ENCODE measurements around the gene PCIF1.
A peak's percentile ranks its signal among the peaks of the same experiment; 100 is the strongest.

Gene PCIF1

DNA sequence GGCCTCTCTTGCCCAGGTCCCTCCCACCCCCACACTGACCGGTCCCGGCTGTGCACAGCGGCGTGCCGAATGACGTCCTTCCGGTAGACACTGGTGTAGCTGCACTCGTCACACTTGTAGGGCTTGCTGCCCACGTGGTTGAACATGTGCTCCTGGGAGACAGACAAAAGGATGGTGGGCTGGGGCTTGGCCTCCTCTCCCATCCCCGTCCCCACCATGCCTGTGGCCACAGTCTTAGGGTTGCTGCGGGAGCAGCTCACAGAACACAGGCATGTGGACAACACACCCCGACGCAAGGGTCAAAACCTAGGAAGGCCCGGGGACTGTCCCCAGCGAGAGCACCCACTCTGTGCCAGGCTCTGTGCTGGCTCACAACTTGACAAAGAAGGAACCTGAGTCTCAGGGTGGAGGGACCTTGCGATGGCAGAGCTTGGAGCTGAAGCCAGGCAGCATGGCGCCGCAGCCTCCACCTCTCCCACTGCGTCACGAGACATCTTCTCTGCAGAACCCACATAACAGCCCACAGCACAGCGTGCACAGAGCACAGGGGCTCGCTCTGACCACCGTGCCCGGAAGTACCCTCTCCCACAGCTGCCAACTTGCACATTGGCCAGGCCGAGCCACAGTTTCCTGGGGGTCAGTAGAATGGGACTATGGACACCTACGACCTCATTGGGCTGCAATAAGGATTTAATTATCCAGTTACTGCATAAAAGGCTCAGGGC lies 27.7 kb downstream of the PCIF1 start:
- Histone ChIP-seq H3K9ac (no peak overlapping the region), H3K27me3 (no peaks in the 10 kb centered on the region), H3K4me1 (peaks cover 11 to 23% (median 16%) of the 10 kb centered on the region in 10 experiments), H3K36me3 (peaks cover 90 to 99% (median 96%) of the 10 kb centered on the region in 11 experiments), H3K9me3 (replicated peaks in 1 of 11) (peaks cover 0 to 6% (median 0%) of the 10 kb centered on the region in 11 experiments; a peak in 1 of 22 replicates), H3K27ac (no peak overlapping the region), H4K20me1 (peaks cover 0 to 54% (median 28%) of the 10 kb centered on the region in 11 experiments; a peak in 18 of 22 replicates), H3K4me2 (no peak overlapping the region), H3K4me3 (no peak overlapping the region)
- no peak for TF ChIP-seq Cebpa-rat (IDR thresholded peaks at IDR 0.05)

DNA sequence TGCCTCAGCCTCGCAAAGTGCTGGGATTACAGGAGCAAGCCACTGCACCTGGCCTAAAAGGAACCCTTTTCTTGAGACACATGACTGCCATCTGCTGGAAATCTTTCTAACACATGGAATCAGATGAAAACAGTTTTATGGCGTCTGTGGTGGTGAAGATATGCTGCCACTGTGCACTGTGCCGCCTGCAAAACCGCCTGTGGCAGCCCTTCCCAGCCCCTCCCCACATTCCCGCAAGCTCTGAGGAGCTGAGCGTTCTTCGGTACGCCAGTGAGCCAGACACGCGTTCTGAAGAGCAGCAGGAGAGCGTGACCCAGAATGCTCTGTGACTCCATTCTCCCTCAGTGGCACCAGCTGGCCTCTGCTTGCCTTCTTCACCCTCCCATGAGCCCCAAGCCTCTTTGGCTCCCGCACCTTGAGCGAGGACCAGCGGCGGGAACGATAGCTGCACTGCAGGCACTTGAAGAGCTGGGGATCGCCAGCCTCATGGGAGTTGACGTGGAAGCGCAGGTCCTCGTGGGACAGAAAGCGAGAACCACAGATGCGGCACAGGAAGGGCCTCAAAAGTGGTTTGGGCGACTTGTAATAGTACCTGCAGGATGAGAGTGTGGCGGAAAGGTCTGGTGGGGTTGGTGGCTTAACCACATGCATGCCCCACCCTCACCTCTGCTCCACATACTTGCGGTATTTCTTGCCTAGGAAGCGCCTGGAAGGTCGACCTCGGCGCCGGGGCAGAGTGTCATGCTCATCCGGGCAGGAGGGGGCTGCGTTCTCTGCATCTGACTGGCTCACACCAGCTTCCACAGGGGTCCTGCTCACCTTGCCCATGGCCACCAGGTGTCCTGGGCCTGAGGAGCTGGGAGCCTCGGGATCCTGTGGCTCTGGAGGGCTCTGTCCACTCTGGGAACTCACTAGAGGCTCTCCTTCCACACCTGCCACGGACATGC lies 28.8 kb downstream of the PCIF1 start:
- Histone ChIP-seq H3K9me3 (replicated peaks in 1 of 11) (peaks cover 0 to 6% (median 0%) of the 10 kb centered on the region in 11 experiments; a peak in 1 of 22 replicates), H3K27ac (peak overlapping the region in 2 of 11 experiments; percentile 1; a peak in 2 of 22 replicates), H3K9ac (peak overlapping the region in 10 of 11 experiments; percentile 18 to 68 (median 37); a peak in 16 of 22 replicates), H4K20me1 (peaks cover 10 to 61% (median 33%) of the 10 kb centered on the region in 11 experiments; a peak in 20 of 22 replicates), H3K36me3 (peaks cover 90 to 99% (median 96%) of the 10 kb centered on the region in 11 experiments), H3K27me3 (no peaks in the 10 kb centered on the region), H3K4me1 (peaks cover 11 to 23% (median 18%) of the 10 kb centered on the region in 10 experiments), H3K4me2 (peak overlapping the region; percentile 27 to 92 (median 70)), H3K4me3 (peak overlapping the region in 1 of 10 experiments; percentile 29; a peak in 1 of 20 replicates)
- TF ChIP-seq Cebpa-rat (IDR thresholded peaks at IDR 0.05), result no peak

DNA sequence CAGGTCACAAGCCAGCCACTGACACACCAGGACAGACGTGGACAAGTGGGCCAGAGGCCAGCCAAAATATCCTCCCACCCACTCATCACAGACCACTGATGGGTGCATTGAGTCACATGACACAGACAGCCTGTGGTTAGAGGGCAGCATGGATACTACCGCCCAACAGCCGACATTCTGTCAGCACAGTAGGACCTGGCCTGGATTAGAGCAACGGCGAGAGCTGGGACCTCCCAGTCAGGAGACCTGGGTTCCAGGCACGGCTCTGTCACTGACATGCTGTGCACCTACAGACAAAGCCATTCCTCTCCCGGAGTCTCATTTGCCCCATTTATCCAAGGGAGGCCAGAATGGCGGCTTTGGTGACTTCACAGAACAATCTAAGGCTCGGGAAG lies 29.5 kb downstream of the PCIF1 start:
- Histone ChIP-seq H3K27me3 (no peaks in the 10 kb centered on the region), H3K27ac (peak overlapping the region in 1 of 11 experiments; percentile 1; a peak in 1 of 22 replicates), H4K20me1 (peaks cover 15 to 62% (median 40%) of the 10 kb centered on the region in 11 experiments; a peak in 20 of 22 replicates), H3K4me2 (peak overlapping the region; percentile 27 to 92 (median 70); a peak in 21 of 22 replicates), H3K9ac (peak overlapping the region in 10 of 11 experiments; percentile 18 to 68 (median 37); a peak in 16 of 22 replicates), H3K4me3 (0 out of 20 replicates have a peak overlapping the region, but pooled peaks of 1 of the 10 experiments have one; percentile 29), H3K4me1 (peaks cover 15 to 27% (median 21%) of the 10 kb centered on the region in 10 experiments), H3K9me3 (replicated peaks in 1 of 11) (peaks cover 0 to 4% (median 0%) of the 10 kb centered on the region in 11 experiments; a peak in 1 of 22 replicates), H3K36me3 (peaks cover 90 to 99% (median 96%) of the 10 kb centered on the region in 11 experiments)
- TF ChIP-seq Cebpa-rat (IDR thresholded peaks at IDR 0.05), result no peak

DNA sequence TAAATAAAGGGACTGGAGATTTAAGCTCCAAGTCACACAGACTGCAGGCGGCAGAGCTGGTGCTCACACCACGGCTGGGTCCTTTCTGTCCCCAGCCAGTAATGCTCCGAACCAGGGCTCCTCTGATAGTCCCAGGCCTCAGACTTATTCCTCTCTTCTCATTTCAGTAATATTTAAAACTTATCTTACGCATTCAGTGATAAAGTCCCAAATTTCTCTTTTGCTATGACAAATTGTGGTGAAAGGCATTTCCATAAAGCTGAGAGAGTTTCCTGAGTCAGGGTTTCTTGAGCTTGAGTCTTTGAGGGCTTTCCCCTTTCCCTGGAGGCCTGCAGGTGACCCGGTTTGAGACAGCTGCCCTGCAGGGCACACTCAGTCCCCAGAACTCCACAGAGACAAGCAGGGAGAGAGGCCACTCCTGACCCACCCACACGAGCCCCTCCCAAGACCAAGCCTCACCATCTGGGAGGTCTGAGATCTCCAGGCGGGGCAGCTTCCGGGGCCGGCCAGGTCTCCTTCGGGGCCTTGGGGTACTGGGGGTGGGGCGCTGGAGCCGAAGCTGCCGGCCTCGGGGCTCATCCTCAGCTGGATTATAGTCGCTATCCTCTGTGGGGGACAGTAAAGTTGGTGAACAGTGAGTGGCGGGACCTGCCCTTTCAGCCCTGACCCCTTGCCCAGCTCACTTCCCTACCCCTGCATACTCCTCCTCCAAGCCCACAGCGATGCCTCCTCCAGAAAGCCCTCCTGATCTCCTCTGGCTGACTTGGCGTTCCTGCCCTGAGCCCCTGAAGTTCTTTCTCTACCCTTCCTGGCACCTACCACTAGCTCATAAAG lies 30.9 kb downstream of the PCIF1 start:
- no peaks in the 10 kb centered on the region for H3K27me3 ChIP-seq
- H3K9ac ChIP-seq, result peak overlapping the region in 5 of 11 experiments; percentile 5 to 48 (median 26); a peak in 3 of 22 replicates

DNA sequence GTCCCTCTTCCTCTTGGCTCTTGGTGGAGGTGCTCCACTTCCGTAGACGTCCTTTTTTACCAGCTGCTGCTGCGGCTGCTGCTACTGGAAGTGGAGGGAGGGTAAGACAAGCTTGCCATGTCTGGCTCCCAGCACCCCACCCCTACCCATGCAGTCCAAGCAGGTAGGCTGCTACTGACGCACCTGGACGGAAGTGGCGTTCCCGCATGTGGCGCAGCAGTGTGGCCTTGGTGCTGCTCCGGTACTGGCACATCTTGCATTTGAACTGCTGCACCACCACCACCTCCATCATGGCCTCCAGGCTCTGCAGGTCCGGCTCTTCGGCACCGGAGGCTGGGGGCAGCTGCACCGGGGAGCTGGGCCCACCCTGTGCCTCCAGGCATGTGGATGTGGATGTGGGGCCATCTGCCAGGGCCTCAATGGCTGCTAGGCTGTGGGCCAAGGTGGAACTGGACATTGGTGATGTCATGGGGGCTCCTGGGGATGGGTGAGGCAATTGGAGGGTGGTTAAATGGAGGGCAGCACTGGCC lies 33.1 kb downstream of the PCIF1 start:
- no peak overlapping the region for H3K4me3 ChIP-seq
- H3K27ac ChIP-seq, result 0 out of 22 replicates have a peak overlapping the region, but pooled peaks of 1 of the 11 experiments have one; percentile 30
- H3K9me3 ChIP-seq (replicated peaks in 1 of 11), result no peaks in the 10 kb centered on the region; a peak in 2 of 22 replicates
- H4K20me1 ChIP-seq, result peaks cover 21 to 72% (median 46%) of the 10 kb centered on the region in 11 experiments; a peak in 20 of 22 replicates
- peaks cover 38 to 50% (median 41%) of the 10 kb centered on the region in 10 experiments for H3K4me1 ChIP-seq
- no peaks in the 10 kb centered on the region for H3K27me3 ChIP-seq
- H3K4me2 ChIP-seq, result no peak overlapping the region
- no peak for TF ChIP-seq Cebpa-rat (IDR thresholded peaks at IDR 0.05)
- H3K9ac ChIP-seq, result peak overlapping the region in 2 of 11 experiments; percentile 29 to 33; a peak in 1 of 22 replicates
- H3K36me3 ChIP-seq, result peaks cover 60 to 70% (median 66%) of the 10 kb centered on the region in 11 experiments

More for the DNA sequence above, 30.9 kb downstream of the PCIF1 start:
- peaks cover 27 to 41% (median 33%) of the 10 kb centered on the region in 10 experiments for H3K4me1 ChIP-seq
- H3K4me3 ChIP-seq, result no peak overlapping the region
- no peak for TF ChIP-seq Cebpa-rat (IDR thresholded peaks at IDR 0.05)
- H4K20me1 ChIP-seq, result peaks cover 21 to 76% (median 47%) of the 10 kb centered on the region in 11 experiments; a peak in 20 of 22 replicates
- H3K4me2 ChIP-seq, result no peak overlapping the region
- no peaks in the 10 kb centered on the region for H3K9me3 ChIP-seq (replicated peaks in 1 of 11)
- H3K27ac ChIP-seq, result no peak overlapping the region
- H3K36me3 ChIP-seq, result peaks cover 82 to 92% (median 88%) of the 10 kb centered on the region in 11 experiments

DNA sequence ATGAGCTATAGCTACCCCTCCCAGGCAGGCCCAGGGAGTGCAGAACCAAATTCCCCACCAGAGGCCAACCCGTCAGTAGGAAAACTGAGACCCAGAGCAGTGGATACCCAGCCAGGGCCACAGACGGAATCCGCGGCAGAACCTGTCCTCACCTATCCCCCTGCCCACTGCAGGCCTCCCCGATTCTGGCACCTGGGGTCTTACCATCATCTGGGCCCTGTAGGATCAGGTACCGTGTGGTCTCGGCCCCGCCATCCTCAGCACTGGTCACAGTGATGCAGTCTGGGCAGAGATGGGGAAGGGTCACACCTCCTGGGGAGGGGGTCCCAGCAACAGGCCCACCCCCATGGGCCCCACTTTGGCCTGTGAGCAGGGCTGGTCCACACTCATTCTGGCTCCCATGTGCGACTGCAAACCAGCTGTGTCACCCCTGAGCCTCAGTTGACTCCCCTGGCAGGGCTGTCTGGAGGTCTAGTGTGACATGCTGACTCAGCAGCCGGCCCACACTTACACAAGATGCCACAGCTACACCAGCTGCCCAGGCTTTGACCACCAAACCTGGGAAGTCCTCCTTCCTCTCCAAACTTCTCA lies 33.7 kb downstream of the PCIF1 start:
- no peaks in the 10 kb centered on the region for H3K27me3 ChIP-seq
- H3K4me2 ChIP-seq, result peak overlapping the region in 4 of 11 experiments; percentile 33 to 96 (median 94); a peak in 8 of 22 replicates
- no peaks in the 10 kb centered on the region; a peak in 2 of 22 replicates for H3K9me3 ChIP-seq (replicated peaks in 1 of 11)
- H3K4me3 ChIP-seq, result no peak overlapping the region
- no peak for TF ChIP-seq Cebpa-rat (IDR thresholded peaks at IDR 0.05)
- peaks cover 60 to 66% (median 65%) of the 10 kb centered on the region in 11 experiments for H3K36me3 ChIP-seq
- peaks cover 21 to 66% (median 42%) of the 10 kb centered on the region in 11 experiments; a peak in 20 of 22 replicates for H4K20me1 ChIP-seq
- peaks cover 37 to 52% (median 44%) of the 10 kb centered on the region in 10 experiments for H3K4me1 ChIP-seq
- peak overlapping the region in 3 of 11 experiments; percentile 9 to 100 (median 34); a peak in 3 of 22 replicates for H3K27ac ChIP-seq
- H3K9ac ChIP-seq, result peak overlapping the region in 7 of 11 experiments; percentile 17 to 99 (median 33); a peak in 6 of 22 replicates
